ENCODE data around the gene WWOX.

- TF ChIP-seq, protein P1, sequence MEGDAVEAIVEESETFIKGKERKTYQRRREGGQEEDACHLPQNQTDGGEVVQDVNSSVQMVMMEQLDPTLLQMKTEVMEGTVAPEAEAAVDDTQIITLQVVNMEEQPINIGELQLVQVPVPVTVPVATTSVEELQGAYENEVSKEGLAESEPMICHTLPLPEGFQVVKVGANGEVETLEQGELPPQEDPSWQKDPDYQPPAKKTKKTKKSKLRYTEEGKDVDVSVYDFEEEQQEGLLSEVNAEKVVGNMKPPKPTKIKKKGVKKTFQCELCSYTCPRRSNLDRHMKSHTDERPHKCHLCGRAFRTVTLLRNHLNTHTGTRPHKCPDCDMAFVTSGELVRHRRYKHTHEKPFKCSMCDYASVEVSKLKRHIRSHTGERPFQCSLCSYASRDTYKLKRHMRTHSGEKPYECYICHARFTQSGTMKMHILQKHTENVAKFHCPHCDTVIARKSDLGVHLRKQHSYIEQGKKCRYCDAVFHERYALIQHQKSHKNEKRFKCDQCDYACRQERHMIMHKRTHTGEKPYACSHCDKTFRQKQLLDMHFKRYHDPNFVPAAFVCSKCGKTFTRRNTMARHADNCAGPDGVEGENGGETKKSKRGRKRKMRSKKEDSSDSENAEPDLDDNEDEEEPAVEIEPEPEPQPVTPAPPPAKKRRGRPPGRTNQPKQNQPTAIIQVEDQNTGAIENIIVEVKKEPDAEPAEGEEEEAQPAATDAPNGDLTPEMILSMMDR (IDR thresholded peaks at IDR 0.05; ENCODE audit: poor library complexity), result no peak
- TF ChIP-seq EZH2 (IDR thresholded peaks at IDR 0.05; ENCODE audit: borderline replicate concordance), result no peak
- no peak for TF ChIP-seq EZH2phosphoT487 (IDR thresholded peaks at IDR 0.05; ENCODE audit: low read depth, severe bottlenecking, unreplicated experiment)
These were observed 1005.1 kb downstream of the WWOX start for GRCh38 chr16:79104567-79104966.

Measured in hepatocyte (in vitro differentiated cells).